ENCODE measurements around the gene ZNF697.
A peak's percentile ranks its signal among the peaks of the same experiment; 100 is the strongest.
"Not testable (repeated sequence)": the region's sequence is repeated elsewhere in the genome, so short reads cannot be mapped to it uniquely, and the experiment has no call there.

ZNF697 gene

GRCh38 chr1:119631433-119632102 is 16.5 kb downstream of the ZNF697 start:
- DNase-seq (ENCODE audit: low read depth) = no peak

- DNase-seq (ENCODE audit: low read depth) = no peak
Measured at GRCh38 chr1:119631086-119631432, 17.0 kb downstream of the ZNF697 start.

GRCh38 chr1:119626841-119627240 is 21.2 kb downstream of the ZNF697 start:
- no peak for DNase-seq (ENCODE audit: low read depth)

- no peak for DNase-seq (ENCODE audit: low read depth)
Measured at GRCh38 chr1:119626011-119626545, 22.0 kb downstream of the ZNF697 start.

- no peak for DNase-seq (ENCODE audit: low read depth)
Measured at GRCh38 chr1:119623678-119624077, 24.4 kb downstream of the ZNF697 start.

GRCh38 chr1:119623193-119623515 is 24.9 kb downstream of the ZNF697 start:
- no peak for DNase-seq (ENCODE audit: low read depth)

GRCh38 chr1:119622311-119623192 is 25.5 kb downstream of the ZNF697 start:
- no peak for DNase-seq (ENCODE audit: low read depth)

GRCh38 chr1:119621705-119622104 is 26.4 kb downstream of the ZNF697 start:
- DNase-seq (ENCODE audit: low read depth) = no peak

- DNase-seq (ENCODE audit: low read depth) = no peak
Measured at GRCh38 chr1:119617751-119618691, 30.0 kb downstream of the ZNF697 start.

- not testable (repeated sequence) for DNase-seq (ENCODE audit: low read depth)
Measured at GRCh38 chr1:119616748-119617147, 31.3 kb downstream of the ZNF697 start.

- not testable (repeated sequence) for DNase-seq (ENCODE audit: low read depth)
Measured at GRCh38 chr1:119615100-119615499, 33.0 kb downstream of the ZNF697 start.

GRCh38 chr1:119613769-119614720 is 34.0 kb downstream of the ZNF697 start:
- peak; percentile 15 for DNase-seq (ENCODE audit: low read depth)

- DNase-seq (ENCODE audit: low read depth) = peak; percentile 15
Measured at GRCh38 chr1:119611701-119612113, 36.4 kb downstream of the ZNF697 start.

- DNase-seq (ENCODE audit: low read depth) = not testable (repeated sequence)
Measured at GRCh38 chr1:119608816-119609215, 39.2 kb downstream of the ZNF697 start.

- not testable (repeated sequence) for DNase-seq (ENCODE audit: low read depth)
Measured at GRCh38 chr1:119607087-119607807, 40.8 kb downstream of the ZNF697 start.

- DNase-seq (ENCODE audit: low read depth) = no peak
Measured at GRCh38 chr1:119606394-119606793, 41.7 kb downstream of the ZNF697 start.

GRCh38 chr1:119605686-119606085 is 42.4 kb downstream of the ZNF697 start:
- DNase-seq (ENCODE audit: low read depth) = no peak

GRCh38 chr1:119605080-119605479 is 43.0 kb downstream of the ZNF697 start:
- not testable (repeated sequence) for DNase-seq (ENCODE audit: low read depth)

GRCh38 chr1:119603695-119604094 is 44.4 kb downstream of the ZNF697 start:
- DNase-seq (ENCODE audit: low read depth) = no peak

- not testable (repeated sequence) for DNase-seq (ENCODE audit: low read depth)
Measured at GRCh38 chr1:119603241-119603640, 44.8 kb downstream of the ZNF697 start.

Measured in activated gamma-delta T cell treated with anti-CD3 and anti-CD28 coated beads, Interleukin-2, amount 50 U/mL, for 16 hours (primary cell).